ENCODE measurements around the gene PRR14. TPM values are rescaled to one million over a fixed set of nuclear protein-coding genes. Genes with fewer than 3 reads are reported as not detected.

PRR14 gene
- total RNA-seq, 1 donor from 2014 or later: 79.6 TPM

DNA sequence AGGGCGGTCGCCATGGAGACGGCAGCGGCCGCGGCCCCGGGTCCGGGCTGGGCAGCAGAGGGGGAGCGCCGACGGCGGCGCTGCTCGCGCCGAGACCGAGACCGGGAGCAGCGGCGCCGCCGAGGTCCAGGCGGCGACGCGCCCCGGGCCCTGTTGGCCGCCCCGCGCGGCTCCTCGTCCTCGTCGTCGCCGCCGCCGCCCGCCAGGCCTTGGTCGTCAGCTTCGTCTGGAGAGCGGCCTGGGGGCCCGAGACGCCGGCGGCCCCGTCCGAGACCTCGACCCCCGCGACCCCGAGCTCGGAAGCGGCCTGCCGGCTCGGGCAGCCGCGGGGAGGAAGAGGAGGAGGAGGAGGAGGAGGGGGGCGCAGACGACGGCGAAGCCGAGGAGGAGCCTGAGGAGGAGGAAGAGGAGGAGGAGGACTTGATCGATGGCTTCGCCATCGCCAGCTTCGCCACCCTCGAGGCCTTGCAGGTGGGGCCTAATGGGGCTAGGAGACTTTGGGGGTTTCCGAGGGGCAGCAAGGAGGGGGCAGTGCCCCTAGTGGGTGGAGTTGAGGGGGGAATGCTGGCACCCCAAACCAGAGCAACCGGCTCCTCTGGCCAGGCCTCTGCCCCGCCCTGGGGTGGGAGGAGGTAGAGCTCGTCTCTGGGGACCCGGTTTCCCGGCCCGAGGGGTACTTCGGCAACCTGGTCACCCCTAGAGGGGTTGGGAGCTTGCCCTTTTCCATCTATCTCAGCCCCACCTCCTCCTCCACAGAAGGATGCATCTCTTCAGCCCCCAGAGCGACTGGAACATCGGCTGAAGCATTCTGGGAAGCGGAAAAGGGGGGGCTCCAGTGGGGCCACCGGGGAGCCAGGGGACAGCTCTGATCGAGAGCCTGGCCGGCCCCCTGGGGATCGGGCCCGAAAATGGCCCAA lies 9.0 kb downstream of the PRR14 start:
- H3K36me3 Mint-ChIP-seq (ENCODE audit: unreplicated experiment): peaks cover 11% of the 10 kb centered on the region
- TF ChIP-seq, protein P1, sequence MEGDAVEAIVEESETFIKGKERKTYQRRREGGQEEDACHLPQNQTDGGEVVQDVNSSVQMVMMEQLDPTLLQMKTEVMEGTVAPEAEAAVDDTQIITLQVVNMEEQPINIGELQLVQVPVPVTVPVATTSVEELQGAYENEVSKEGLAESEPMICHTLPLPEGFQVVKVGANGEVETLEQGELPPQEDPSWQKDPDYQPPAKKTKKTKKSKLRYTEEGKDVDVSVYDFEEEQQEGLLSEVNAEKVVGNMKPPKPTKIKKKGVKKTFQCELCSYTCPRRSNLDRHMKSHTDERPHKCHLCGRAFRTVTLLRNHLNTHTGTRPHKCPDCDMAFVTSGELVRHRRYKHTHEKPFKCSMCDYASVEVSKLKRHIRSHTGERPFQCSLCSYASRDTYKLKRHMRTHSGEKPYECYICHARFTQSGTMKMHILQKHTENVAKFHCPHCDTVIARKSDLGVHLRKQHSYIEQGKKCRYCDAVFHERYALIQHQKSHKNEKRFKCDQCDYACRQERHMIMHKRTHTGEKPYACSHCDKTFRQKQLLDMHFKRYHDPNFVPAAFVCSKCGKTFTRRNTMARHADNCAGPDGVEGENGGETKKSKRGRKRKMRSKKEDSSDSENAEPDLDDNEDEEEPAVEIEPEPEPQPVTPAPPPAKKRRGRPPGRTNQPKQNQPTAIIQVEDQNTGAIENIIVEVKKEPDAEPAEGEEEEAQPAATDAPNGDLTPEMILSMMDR (IDR thresholded peaks at IDR 0.05; ENCODE audit: partially characterized antibody, unreplicated experiment): peak; percentile 23
- H3K27me3 Mint-ChIP-seq (ENCODE audit: unreplicated experiment): peaks cover 15% of the 10 kb centered on the region
- peak overlapping the region; percentile 76 for H3K4me3 Mint-ChIP-seq (ENCODE audit: unreplicated experiment)
- H3K27ac Mint-ChIP-seq (ENCODE audit: unreplicated experiment): no peak overlapping the region
- DNase-seq: peak; percentile 31
- peaks cover 18% of the 10 kb centered on the region for H3K9me3 Mint-ChIP-seq (ENCODE audit: unreplicated experiment)
- H3K4me1 Mint-ChIP-seq (ENCODE audit: low read depth, unreplicated experiment): peaks cover 16% of the 10 kb centered on the region

DNA sequence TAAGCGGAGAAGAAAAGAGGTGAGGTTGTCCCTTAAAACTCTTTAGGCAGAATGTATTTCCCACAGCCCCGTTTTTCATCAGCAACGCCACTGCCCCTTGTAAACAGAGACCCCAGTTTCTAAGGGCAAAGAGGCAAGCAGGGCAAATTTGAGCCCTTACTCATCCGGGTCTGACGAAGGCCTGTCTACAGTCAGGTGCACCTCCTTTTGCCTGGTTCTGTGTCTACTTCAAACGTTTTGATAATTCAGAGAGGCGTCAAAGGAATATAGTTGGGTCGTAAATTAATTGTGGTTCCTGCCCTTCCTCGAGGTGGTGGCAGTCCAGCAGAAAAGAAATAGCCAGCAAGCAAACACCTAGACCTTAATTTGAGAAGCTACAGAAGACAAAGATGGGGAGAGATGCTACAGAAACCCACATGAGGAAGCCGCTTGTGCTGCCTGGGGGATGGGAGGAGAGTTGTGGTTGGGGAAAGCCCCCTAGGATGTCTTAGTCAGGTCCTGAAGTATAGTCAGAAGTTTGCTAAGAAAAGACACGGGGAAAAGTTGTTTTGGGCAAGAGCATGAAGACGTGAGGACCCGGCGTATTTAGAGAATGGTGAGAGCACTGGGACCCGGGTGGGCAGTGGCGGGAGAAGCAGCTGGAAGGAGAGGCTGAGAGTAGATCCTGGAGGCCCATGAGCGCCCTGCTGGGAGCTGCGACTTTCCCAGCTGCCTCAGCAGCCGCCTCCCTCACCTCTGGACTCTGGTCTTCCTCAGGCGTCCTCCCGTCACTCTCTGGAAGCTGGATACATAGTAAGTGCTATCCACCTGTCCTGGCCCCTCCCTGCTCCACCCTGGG lies 9.9 kb downstream of the PRR14 start:
- Mint-ChIP-seq H3K4me3 (ENCODE audit: unreplicated experiment) (peak overlapping the region; percentile 76), H3K4me1 (ENCODE audit: low read depth, unreplicated experiment) (peaks cover 16% of the 10 kb centered on the region), H3K36me3 (ENCODE audit: unreplicated experiment) (peaks cover 11% of the 10 kb centered on the region), H3K9me3 (ENCODE audit: unreplicated experiment) (peaks cover 18% of the 10 kb centered on the region), H3K27ac (ENCODE audit: unreplicated experiment) (peak overlapping the region; percentile 17), H3K27me3 (ENCODE audit: unreplicated experiment) (peaks cover 17% of the 10 kb centered on the region)
- no peak for DNase-seq
- TF ChIP-seq, protein P1 (IDR thresholded peaks at IDR 0.05; ENCODE audit: partially characterized antibody, unreplicated experiment): no peak

DNA sequence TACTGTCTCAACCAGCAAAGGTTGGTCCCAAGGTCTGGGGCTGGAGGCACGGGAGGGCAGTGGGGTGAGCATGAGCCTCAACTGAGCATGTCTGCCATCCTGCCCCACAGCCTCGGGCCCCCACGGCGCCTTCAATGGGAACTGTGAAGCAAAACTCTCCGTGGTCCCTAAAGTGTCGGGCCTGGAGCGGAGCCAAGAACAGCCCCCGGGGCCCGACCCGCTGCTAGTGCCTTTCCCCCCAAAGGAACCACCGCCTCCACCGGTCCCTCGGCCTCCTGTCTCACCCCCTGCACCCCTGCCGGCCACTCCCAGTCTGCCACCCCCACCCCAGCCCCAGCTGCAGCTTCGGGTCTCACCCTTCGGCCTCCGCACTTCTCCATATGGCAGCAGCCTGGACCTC lies 11.7 kb downstream of the PRR14 start:
- DNase-seq: no peak
- H3K27me3 Mint-ChIP-seq (ENCODE audit: unreplicated experiment): peaks cover 10% of the 10 kb centered on the region
- no peak overlapping the region for H3K27ac Mint-ChIP-seq (ENCODE audit: unreplicated experiment)
- H3K9me3 Mint-ChIP-seq (ENCODE audit: unreplicated experiment): peaks cover 12% of the 10 kb centered on the region
- peak overlapping the region; percentile 38 for H3K4me3 Mint-ChIP-seq (ENCODE audit: unreplicated experiment)
- peaks cover 14% of the 10 kb centered on the region for H3K4me1 Mint-ChIP-seq (ENCODE audit: low read depth, unreplicated experiment)
- peaks cover 11% of the 10 kb centered on the region for H3K36me3 Mint-ChIP-seq (ENCODE audit: unreplicated experiment)
- TF ChIP-seq, protein P1 (IDR thresholded peaks at IDR 0.05; ENCODE audit: partially characterized antibody, unreplicated experiment): no peak

DNA sequence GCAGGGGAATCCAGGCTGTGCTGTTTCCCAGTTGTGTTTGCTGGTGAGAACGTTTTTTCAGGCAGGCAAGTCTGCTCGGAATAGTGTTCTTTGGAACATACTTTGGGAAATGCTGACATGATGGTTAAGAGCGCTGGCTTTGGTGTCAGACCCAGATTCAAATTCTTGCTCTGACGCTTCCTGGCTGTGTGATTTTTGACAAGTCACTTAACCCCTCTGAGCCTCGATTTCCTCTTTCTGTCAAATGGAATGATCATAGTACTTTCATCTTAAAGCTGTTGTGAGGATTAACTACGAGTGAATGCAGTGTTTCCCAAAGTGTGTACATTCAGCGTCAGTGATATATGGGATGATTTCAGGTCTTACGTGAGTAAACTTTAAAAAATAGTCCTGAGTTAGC lies 12.3 kb downstream of the PRR14 start:
- Mint-ChIP-seq H3K9me3 (ENCODE audit: unreplicated experiment) (peaks cover 11% of the 10 kb centered on the region), H3K4me1 (ENCODE audit: low read depth, unreplicated experiment) (peaks cover 14% of the 10 kb centered on the region), H3K4me3 (ENCODE audit: unreplicated experiment) (no peak overlapping the region), H3K27me3 (ENCODE audit: unreplicated experiment) (peaks cover 9% of the 10 kb centered on the region), H3K27ac (ENCODE audit: unreplicated experiment) (no peak overlapping the region), H3K36me3 (ENCODE audit: unreplicated experiment) (peaks cover 15% of the 10 kb centered on the region)
- TF ChIP-seq, protein P1 (IDR thresholded peaks at IDR 0.05; ENCODE audit: partially characterized antibody, unreplicated experiment): no peak
- no peak for DNase-seq

Data from glutamatergic neuron (in vitro differentiated cells).